Fibroblast of skin of back (primary cell): ENCODE results near the gene ITPR3.

Experiments
- DNase-seq: peaks from one replicate; pipeline ENCODE4 v3.0.0-alpha.2; 2013

Gene ITPR3

GRCh38 chr6:33670971-33671743 is 50.0 kb downstream of the ITPR3 start:
- DNase-seq, result no peak

GRCh38 chr6:33671744-33672072 is 50.6 kb downstream of the ITPR3 start:
- DNase-seq, result no peak

- DNase-seq, result peak; percentile 95
Observed at GRCh38 chr6:33672808-33673207, 51.7 kb downstream of the ITPR3 start.

- no peak for DNase-seq
Observed at GRCh38 chr6:33673851-33674250, 52.7 kb downstream of the ITPR3 start.

- DNase-seq, result no peak
Observed at GRCh38 chr6:33675968-33676367, 54.8 kb downstream of the ITPR3 start.

- no peak for DNase-seq
Observed at GRCh38 chr6:33676416-33677142, 55.5 kb downstream of the ITPR3 start.

- peak; percentile 85 for DNase-seq
Observed at GRCh38 chr6:33677143-33677660, 56.1 kb downstream of the ITPR3 start.

GRCh38 chr6:33677689-33678088 is 56.6 kb downstream of the ITPR3 start:
- no peak for DNase-seq

- no peak for DNase-seq
Observed at GRCh38 chr6:33678233-33678931, 57.3 kb downstream of the ITPR3 start.

- no peak for DNase-seq
Observed at GRCh38 chr6:33678932-33679490, 57.9 kb downstream of the ITPR3 start.

- DNase-seq, result no peak
Observed at GRCh38 chr6:33679761-33680160, 58.6 kb downstream of the ITPR3 start.

- no peak for DNase-seq
Observed at GRCh38 chr6:33682341-33682740, 61.2 kb downstream of the ITPR3 start.

- no peak for DNase-seq
Observed at GRCh38 chr6:33683051-33683571, 62.0 kb downstream of the ITPR3 start.

- no peak for DNase-seq
Observed at GRCh38 chr6:33683576-33684427, 62.7 kb downstream of the ITPR3 start.

- no peak for DNase-seq
Observed at GRCh38 chr6:33684428-33684896, 63.3 kb downstream of the ITPR3 start.

- no peak for DNase-seq
Observed at GRCh38 chr6:33684983-33685382, 63.9 kb downstream of the ITPR3 start.

GRCh38 chr6:33685411-33686224 is 64.5 kb downstream of the ITPR3 start:
- no peak for DNase-seq

- no peak for DNase-seq
Observed at GRCh38 chr6:33686225-33686924, 65.3 kb downstream of the ITPR3 start.

GRCh38 chr6:33686981-33687975 is 66.2 kb downstream of the ITPR3 start:
- DNase-seq, result no peak
